Measurements from ENCODE around the gene HCRTR1. TPM values are rescaled to one million over a fixed set of nuclear protein-coding genes. Genes with fewer than 3 reads are reported as not detected.

The HCRTR1 gene
- polyA plus RNA-seq, 3 donors from 2014 or later = not detected

- no peak overlapping the region for H3K27ac Mint-ChIP-seq
- H3K4me1 Mint-ChIP-seq = no peaks in the 10 kb centered on the region
- no peaks in the 10 kb centered on the region for H3K9me3 Mint-ChIP-seq
- peaks cover 0 to 9% (median 5%) of the 10 kb centered on the region in 3 donors for H3K27me3 Mint-ChIP-seq (ENCODE audit: low read depth in 3 of 3)
- no peaks in the 10 kb centered on the region for H3K36me3 Mint-ChIP-seq
- H3K4me3 Mint-ChIP-seq = no peak overlapping the region
- no peak for DNase-seq
These were observed 43.5 kb downstream of the HCRTR1 start for GRCh38 chr1:31660871-31661455.

- H3K27ac Mint-ChIP-seq = no peak overlapping the region
- H3K4me3 Mint-ChIP-seq = no peak overlapping the region
- DNase-seq = no peak
- no peaks in the 10 kb centered on the region for H3K4me1 Mint-ChIP-seq
- peaks cover 0 to 8% (median 7%) of the 10 kb centered on the region in 3 donors for H3K27me3 Mint-ChIP-seq (ENCODE audit: low read depth in 3 of 3)
- H3K9me3 Mint-ChIP-seq = no peaks in the 10 kb centered on the region
- H3K36me3 Mint-ChIP-seq = no peaks in the 10 kb centered on the region
These were observed 44.4 kb downstream of the HCRTR1 start for GRCh38 chr1:31661856-31662255.

GRCh38 chr1:31662463-31662862, 45.0 kb downstream of the HCRTR1 start:
- H3K9me3 Mint-ChIP-seq = no peaks in the 10 kb centered on the region
- H3K4me3 Mint-ChIP-seq = no peak overlapping the region
- H3K4me1 Mint-ChIP-seq = no peaks in the 10 kb centered on the region
- DNase-seq = no peak
- peaks cover 0 to 8% (median 2%) of the 10 kb centered on the region in 3 donors for H3K27me3 Mint-ChIP-seq (ENCODE audit: low read depth in 3 of 3)
- H3K36me3 Mint-ChIP-seq = no peaks in the 10 kb centered on the region
- H3K27ac Mint-ChIP-seq = no peak overlapping the region

GRCh38 chr1:31663622-31664452, 46.3 kb downstream of the HCRTR1 start:
- no peaks in the 10 kb centered on the region for H3K9me3 Mint-ChIP-seq
- peak; percentile 61 to 65 (median 62) for DNase-seq
- peak overlapping the region in 1 of 6 donors; percentile 40 for H3K27ac Mint-ChIP-seq
- H3K4me1 Mint-ChIP-seq = no peaks in the 10 kb centered on the region
- H3K4me3 Mint-ChIP-seq = no peak overlapping the region
- no peaks in the 10 kb centered on the region for H3K36me3 Mint-ChIP-seq
- H3K27me3 Mint-ChIP-seq (ENCODE audit: low read depth in 3 of 3) = peaks cover 0 to 9% (median 2%) of the 10 kb centered on the region in 3 donors

GRCh38 chr1:31664528-31664927, 47.0 kb downstream of the HCRTR1 start:
- no peaks in the 10 kb centered on the region for H3K9me3 Mint-ChIP-seq
- H3K4me3 Mint-ChIP-seq = no peak overlapping the region
- H3K27ac Mint-ChIP-seq = no peak overlapping the region

GRCh38 chr1:31665234-31665878, 47.9 kb downstream of the HCRTR1 start:
- H3K4me3 Mint-ChIP-seq = no peak overlapping the region
- DNase-seq = no peak
- H3K9me3 Mint-ChIP-seq = no peaks in the 10 kb centered on the region
- H3K27me3 Mint-ChIP-seq (ENCODE audit: low read depth in 3 of 3) = peaks cover 3 to 9% (median 8%) of the 10 kb centered on the region in 3 donors
- H3K36me3 Mint-ChIP-seq = no peaks in the 10 kb centered on the region
- no peak overlapping the region for H3K27ac Mint-ChIP-seq
- peaks cover 3 to 5% of the 10 kb centered on the region in 2 donors for H3K4me1 Mint-ChIP-seq

More at GRCh38 chr1:31664528-31664927, 47.0 kb downstream of the HCRTR1 start:
- Mint-ChIP-seq H3K27me3 (ENCODE audit: low read depth in 3 of 3) (peaks cover 0 to 10% (median 7%) of the 10 kb centered on the region in 3 donors), H3K36me3 (no peaks in the 10 kb centered on the region), H3K4me1 (no peaks in the 10 kb centered on the region)
- DNase-seq = no peak

GRCh38 chr1:31666263-31666963, 48.9 kb downstream of the HCRTR1 start:
- no peaks in the 10 kb centered on the region for H3K9me3 Mint-ChIP-seq
- peaks cover 5 to 6% of the 10 kb centered on the region in 2 donors for H3K4me1 Mint-ChIP-seq
- H3K27me3 Mint-ChIP-seq (ENCODE audit: low read depth in 3 of 3) = peaks cover 3 to 14% (median 8%) of the 10 kb centered on the region in 3 donors
- H3K27ac Mint-ChIP-seq = peak overlapping the region in 1 of 6 donors; percentile 48
- H3K36me3 Mint-ChIP-seq = no peaks in the 10 kb centered on the region
- no peak for DNase-seq
- no peak overlapping the region for H3K4me3 Mint-ChIP-seq

- Mint-ChIP-seq H3K27ac (no peak overlapping the region), H3K4me1 (peaks cover 5 to 6% of the 10 kb centered on the region in 2 donors), H3K9me3 (no peaks in the 10 kb centered on the region), H3K27me3 (ENCODE audit: low read depth in 3 of 3) (peaks cover 4 to 14% (median 8%) of the 10 kb centered on the region in 3 donors), H3K36me3 (no peaks in the 10 kb centered on the region), H3K4me3 (no peak overlapping the region)
- DNase-seq = no peak
These were observed 49.7 kb downstream of the HCRTR1 start for GRCh38 chr1:31667065-31667785.

GRCh38 chr1:31668303-31668883, 50.9 kb downstream of the HCRTR1 start:
- Mint-ChIP-seq H3K4me3 (no peak overlapping the region), H3K27ac (peak overlapping the region in 1 of 6 donors; percentile 17), H3K36me3 (no peaks in the 10 kb centered on the region), H3K4me1 (peaks cover 5 to 6% of the 10 kb centered on the region in 2 donors), H3K9me3 (no peaks in the 10 kb centered on the region), H3K27me3 (ENCODE audit: low read depth in 3 of 3) (peaks cover 4 to 14% (median 8%) of the 10 kb centered on the region in 3 donors)
- DNase-seq = no peak

- Mint-ChIP-seq H3K9me3 (no peaks in the 10 kb centered on the region), H3K27ac (no peak overlapping the region), H3K4me3 (no peak overlapping the region), H3K27me3 (ENCODE audit: low read depth in 3 of 3) (peaks cover 4 to 14% (median 5%) of the 10 kb centered on the region in 3 donors), H3K4me1 (peaks cover 5 to 6% of the 10 kb centered on the region in 2 donors), H3K36me3 (no peaks in the 10 kb centered on the region)
- DNase-seq = no peak
These were observed 51.9 kb downstream of the HCRTR1 start for GRCh38 chr1:31669433-31669785.

- H3K27ac Mint-ChIP-seq = peak overlapping the region in 1 of 6 donors; percentile 32
These were observed 52.5 kb downstream of the HCRTR1 start for GRCh38 chr1:31669786-31670592.

GRCh38 chr1:31670593-31670964, 53.1 kb downstream of the HCRTR1 start:
- H3K4me1 Mint-ChIP-seq = peaks cover 5 to 6% of the 10 kb centered on the region in 2 donors
- DNase-seq = no peak
- H3K27me3 Mint-ChIP-seq (ENCODE audit: low read depth in 3 of 3) = peaks cover 4 to 15% (median 6%) of the 10 kb centered on the region in 3 donors
- H3K9me3 Mint-ChIP-seq = no peaks in the 10 kb centered on the region
- H3K36me3 Mint-ChIP-seq = no peaks in the 10 kb centered on the region
- no peak overlapping the region for H3K27ac Mint-ChIP-seq
- no peak overlapping the region for H3K4me3 Mint-ChIP-seq

More at GRCh38 chr1:31669786-31670592, 52.5 kb downstream of the HCRTR1 start:
- peak overlapping the region; percentile 19 to 68 (median 51) for H3K4me3 Mint-ChIP-seq
- H3K36me3 Mint-ChIP-seq = no peaks in the 10 kb centered on the region
- DNase-seq = no peak
- H3K27me3 Mint-ChIP-seq (ENCODE audit: low read depth in 3 of 3) = peaks cover 4 to 14% (median 6%) of the 10 kb centered on the region in 3 donors
- peaks cover 5 to 6% of the 10 kb centered on the region in 2 donors for H3K4me1 Mint-ChIP-seq
- no peaks in the 10 kb centered on the region for H3K9me3 Mint-ChIP-seq

Measured in immature natural killer cell (primary cell).